Measurements from ENCODE around the gene MARCHF2.

DNA sequence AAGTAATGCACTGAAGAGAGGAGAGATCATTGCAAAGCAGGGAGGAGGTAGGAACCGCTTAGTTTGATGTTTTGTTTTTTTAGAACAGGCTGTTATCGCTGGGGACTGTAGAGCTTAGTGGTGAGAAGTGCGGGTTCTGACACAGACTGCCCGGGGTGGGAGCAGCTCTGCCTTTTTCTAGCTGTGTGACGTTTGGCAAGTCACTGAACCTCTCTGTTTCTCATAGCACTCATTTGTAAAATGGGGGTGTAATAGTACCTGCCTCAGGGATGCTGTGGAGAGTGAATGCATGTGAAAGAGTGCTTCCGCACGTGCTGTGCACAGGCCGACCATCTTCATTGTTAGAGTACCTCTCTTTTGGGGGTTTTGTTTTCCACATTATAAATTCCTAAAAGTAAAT, 70.1 kb downstream of the MARCHF2 start:
- no peak for TF ChIP-seq CTCF (IDR thresholded peaks at IDR 0.05)
- no peak for TF ChIP-seq POLR2A (IDR thresholded peaks at IDR 0.05)

Measured in lower leg skin (tissue), 3 donors.